Measurements from ENCODE around the gene COL21A1.

COL21A1 gene

DNA sequence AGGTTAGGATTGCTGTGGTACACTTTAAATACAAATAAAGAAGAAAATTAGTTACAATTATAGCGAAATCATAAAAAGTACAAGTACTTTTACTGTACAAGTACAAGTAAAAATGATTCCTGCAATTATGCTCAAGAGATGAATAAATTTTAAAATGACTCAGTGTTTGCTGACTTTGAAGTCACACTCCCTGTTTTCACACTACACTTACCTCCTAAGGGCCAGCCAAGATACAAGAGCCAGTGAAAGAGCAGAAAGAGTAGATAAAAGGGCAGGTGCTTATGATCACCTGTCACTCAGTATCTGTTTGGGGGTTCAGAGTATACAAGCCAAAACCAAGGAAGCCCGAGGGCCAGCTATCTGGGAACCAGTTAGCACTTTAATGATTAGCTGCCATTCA lies 41.0 kb upstream of the COL21A1 start:
- POLR2A ChIA-PET, result no interaction called here
- no peak for DNase-seq (ENCODE audit: extremely low spot score)
- CTCF ChIA-PET, result interaction anchor here (1.0 to 1.3 kb wide), 2 partner anchors 10 to 31 kb away, joined by 3 to 4 read pairs; no protein-coding TSS in a partner anchor
- TF ChIP-seq CTCF (IDR thresholded peaks at IDR 0.05; ENCODE audit: control extremely low read depth, extremely low read depth, low read depth, missing control alignments), result no peak

DNA sequence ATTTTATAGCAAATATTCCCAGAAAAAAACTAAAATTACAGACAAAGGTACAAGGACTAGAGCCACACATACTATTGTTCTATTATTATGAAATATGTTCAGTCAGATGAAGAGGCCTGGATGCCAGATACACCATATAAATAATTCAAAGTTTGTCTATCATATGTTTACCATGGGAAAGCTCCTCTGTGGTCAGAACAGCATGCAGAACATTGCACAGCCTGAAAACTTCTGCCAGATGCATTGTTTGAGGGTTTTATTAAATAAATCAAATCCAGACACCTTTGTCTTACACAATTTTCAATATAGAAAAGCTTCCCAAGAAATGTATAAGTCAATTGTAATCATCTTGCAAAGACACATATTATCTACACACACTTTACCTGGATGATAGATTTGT lies 35.0 kb upstream of the COL21A1 start:
- CTCF ChIA-PET, result no interaction called here
- no peak for TF ChIP-seq CTCF (IDR thresholded peaks at IDR 0.05; ENCODE audit: control extremely low read depth, extremely low read depth, low read depth, missing control alignments)
- DNase-seq (ENCODE audit: extremely low spot score), result no peak
- POLR2A ChIA-PET, result no interaction called here

GRCh38 chr6:56280126-56280525 lies 32.7 kb upstream of the COL21A1 start:
- ChIA-PET CTCF (no interaction called here), POLR2A (no interaction called here)
- no peak for DNase-seq (ENCODE audit: extremely low spot score)
- no peak for TF ChIP-seq CTCF (IDR thresholded peaks at IDR 0.05; ENCODE audit: control extremely low read depth, extremely low read depth, low read depth, missing control alignments)

DNA sequence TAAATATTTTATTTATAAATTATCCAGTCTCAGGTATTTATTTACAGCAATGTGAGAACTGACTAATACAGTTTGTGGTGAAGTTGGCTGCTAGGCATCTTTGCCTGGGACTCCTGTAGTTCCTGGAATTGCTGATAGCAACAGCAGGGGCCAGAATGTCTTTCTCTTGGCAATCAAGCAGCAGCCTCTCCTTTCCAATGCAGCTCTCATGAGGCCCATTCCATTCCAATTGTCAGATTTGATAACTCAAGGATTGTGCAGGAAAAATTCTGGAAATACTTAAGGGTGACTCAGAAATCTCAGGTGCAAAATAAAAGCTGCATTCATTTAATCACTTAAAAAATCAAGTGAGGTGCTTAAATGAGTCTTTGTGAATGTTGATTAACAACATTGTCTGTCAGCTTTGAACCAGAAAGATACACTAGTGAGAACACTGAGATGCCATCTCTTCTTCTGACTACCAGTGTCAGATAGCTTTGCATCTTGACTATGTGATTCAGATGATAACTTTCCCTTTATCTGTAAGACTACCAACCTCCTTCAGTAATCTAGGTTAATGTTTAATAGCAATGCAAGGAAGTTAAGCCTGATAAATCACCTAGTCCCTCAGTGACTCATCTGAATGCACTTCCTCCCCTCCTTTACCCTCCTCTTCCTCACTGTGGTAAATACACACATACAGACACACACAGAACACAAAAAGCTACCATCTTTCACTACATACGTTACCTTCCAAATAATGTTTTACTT lies 32.1 kb upstream of the COL21A1 start:
- TF ChIP-seq CTCF (IDR thresholded peaks at IDR 0.05; ENCODE audit: control extremely low read depth, extremely low read depth, low read depth, missing control alignments), result no peak
- ChIA-PET POLR2A (no interaction called here), CTCF (interaction anchor here (1.2 to 1.3 kb wide), 2 partner anchors 12 to 34 kb away, joined by 3 to 4 read pairs; no protein-coding TSS in a partner anchor)
- DNase-seq (ENCODE audit: extremely low spot score), result no peak

DNA sequence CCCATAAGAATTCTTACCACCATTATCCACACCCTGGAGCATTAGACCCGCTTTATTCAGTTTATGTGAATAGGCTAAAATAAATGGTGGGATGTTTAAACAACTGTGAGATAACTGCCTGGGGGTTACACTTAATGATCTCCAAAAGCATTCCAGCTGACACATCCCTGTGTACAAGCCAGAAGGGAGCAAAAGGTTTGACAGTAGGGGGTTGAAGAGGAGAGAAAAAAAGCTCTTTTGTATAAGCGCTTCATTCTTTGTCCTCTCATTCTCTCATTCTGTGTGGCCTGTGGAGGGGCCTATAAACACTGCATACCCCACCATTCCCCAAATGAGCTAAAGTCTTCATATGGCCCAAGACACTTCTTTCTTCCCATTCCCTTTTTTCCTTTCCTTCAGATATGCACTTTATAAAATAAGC lies 30.8 kb upstream of the COL21A1 start:
- CTCF ChIA-PET, result interaction anchor here (0.9 to 1.3 kb wide), 2 partner anchors 11 to 13 kb away, joined by 4 read pairs; no protein-coding TSS in a partner anchor
- POLR2A ChIA-PET, result no interaction called here
- no peak for DNase-seq (ENCODE audit: extremely low spot score)
- TF ChIP-seq CTCF (IDR thresholded peaks at IDR 0.05; ENCODE audit: control extremely low read depth, extremely low read depth, low read depth, missing control alignments), result no peak

DNA sequence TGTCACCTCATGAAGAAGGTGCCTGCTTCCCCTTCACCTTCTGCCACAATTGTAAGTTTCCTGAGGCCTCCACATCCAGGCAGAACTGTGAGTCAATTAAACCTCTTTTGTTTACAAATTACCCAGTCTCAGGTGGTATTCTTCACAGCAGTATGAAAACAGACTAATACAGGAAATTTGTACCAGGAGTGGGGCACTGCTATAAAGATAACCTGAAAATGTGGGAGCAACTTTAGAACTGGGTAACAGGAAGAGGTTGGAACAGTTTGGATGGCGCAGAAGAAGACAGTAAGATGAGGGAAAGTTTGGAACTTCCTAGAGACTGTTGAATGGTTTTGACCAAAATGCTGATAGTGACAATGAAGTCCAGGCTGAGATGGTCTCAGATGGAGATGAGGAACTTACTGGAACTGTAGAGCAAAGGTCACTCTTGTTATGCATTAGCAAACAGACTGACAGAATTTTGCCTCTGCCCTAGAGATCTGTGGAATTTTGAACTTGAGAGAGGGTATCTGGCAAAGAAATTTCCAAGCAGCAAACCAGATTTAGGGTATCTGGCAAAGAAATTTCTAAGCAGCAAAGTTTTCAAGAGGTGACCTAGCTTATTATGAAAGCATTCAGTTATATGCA lies 23.5 kb upstream of the COL21A1 start:
- TF ChIP-seq CTCF (IDR thresholded peaks at IDR 0.05; ENCODE audit: control extremely low read depth, extremely low read depth, low read depth, missing control alignments), result no peak
- POLR2A ChIA-PET, result no interaction called here
- CTCF ChIA-PET, result no interaction called here
- DNase-seq (ENCODE audit: extremely low spot score), result no peak
